Jurkat, Clone E6-1 (cell line): ENCODE results near the gene WAC.
A peak's percentile ranks its signal among the peaks of the same experiment; 100 is the strongest.
"Not testable (repeated sequence)": the region's sequence is repeated elsewhere in the genome, so short reads cannot be mapped to it uniquely, and the experiment has no call there.

Experiments
- DNase-seq: peaks from one replicate; pipeline ENCODE4 v3.0.0-alpha.2; 2011; ENCODE audit warnings: low read depth, low spot score
- H3K4me3 ChIP-seq: 2 replicates; pipeline ENCODE4 v1.5.1; 2011; ENCODE audit warnings: mild to moderate bottlenecking, low read length, control low read depth, moderate library complexity

WAC gene

GRCh38 chr10:28638392-28638791 is 105.5 kb downstream of the WAC start:
- DNase-seq: no peak
- H3K4me3 ChIP-seq: no peak overlapping the region

DNA sequence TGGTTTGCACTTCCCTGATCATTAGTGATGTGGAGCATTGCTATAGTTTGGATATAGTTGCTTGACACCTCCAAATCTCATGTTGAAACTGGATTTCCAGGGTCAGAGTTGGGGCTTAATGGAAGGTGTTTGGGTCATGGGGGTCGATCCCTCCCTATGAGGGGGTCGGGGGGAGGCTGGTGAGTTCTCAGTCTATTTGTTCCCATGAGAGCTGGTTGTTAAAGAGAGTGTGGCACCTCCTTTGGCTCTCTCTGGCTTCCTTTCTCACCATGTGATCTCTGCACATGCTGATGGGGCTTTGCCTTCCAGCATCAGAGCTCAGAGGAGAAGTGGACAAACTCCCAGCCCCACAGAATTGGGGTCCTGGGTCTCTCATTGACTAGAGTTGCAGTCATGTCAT is 107.6 kb downstream of the WAC start:
- no peak overlapping the region for H3K4me3 ChIP-seq
- no peak for DNase-seq

DNA sequence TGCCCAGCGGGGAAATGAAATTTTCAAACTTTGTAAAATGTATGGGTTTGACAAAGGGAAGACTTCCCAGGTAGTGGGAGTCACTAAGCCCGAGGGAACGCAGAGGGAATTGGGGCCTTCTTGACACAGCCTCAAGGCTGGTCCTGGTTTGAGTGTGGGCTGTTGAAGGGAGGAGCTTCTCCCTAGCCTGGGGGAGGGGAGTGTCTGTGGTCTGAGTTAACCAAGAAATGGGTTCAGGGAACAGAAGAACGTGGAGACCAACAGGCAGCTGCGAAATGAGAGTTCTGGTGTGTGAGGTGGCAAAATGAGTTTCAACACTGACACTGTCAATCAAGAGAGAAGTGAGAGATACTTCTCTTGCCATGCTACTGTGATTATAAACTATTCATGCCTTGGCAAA is 111.7 kb downstream of the WAC start:
- DNase-seq: peak; percentile 38
- H3K4me3 ChIP-seq: no peak overlapping the region

DNA sequence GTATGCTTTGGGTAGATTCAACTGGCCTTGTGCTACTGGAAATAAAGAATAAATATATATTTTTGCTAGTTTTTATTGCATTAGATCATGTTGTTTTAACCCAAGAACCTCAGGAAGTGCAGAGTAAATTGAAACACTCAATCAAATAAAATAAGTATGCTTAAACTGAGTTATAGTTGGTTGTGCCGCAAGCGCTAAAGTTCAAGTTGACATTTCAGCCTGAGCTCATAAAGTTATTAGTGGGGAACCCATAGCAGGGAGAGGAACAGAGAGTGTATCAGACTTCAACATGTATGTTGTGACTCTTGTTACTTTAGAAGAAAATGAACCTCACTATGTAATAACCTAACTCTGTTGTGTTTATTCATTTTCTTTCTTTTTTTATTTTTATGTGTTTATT is 119.2 kb downstream of the WAC start:
- H3K4me3 ChIP-seq: no peak overlapping the region
- no peak for DNase-seq

GRCh38 chr10:28652703-28653102 is 119.8 kb downstream of the WAC start:
- DNase-seq: no peak
- H3K4me3 ChIP-seq: no peak overlapping the region

- DNase-seq, H3K4me3 ChIP-seq: not testable (repeated sequence)
Measured at GRCh38 chr10:28658824-28659223, 125.9 kb downstream of the WAC start.

- DNase-seq: no peak
- no peak overlapping the region for H3K4me3 ChIP-seq
Measured at GRCh38 chr10:28661035-28661434, 128.1 kb downstream of the WAC start.

DNA sequence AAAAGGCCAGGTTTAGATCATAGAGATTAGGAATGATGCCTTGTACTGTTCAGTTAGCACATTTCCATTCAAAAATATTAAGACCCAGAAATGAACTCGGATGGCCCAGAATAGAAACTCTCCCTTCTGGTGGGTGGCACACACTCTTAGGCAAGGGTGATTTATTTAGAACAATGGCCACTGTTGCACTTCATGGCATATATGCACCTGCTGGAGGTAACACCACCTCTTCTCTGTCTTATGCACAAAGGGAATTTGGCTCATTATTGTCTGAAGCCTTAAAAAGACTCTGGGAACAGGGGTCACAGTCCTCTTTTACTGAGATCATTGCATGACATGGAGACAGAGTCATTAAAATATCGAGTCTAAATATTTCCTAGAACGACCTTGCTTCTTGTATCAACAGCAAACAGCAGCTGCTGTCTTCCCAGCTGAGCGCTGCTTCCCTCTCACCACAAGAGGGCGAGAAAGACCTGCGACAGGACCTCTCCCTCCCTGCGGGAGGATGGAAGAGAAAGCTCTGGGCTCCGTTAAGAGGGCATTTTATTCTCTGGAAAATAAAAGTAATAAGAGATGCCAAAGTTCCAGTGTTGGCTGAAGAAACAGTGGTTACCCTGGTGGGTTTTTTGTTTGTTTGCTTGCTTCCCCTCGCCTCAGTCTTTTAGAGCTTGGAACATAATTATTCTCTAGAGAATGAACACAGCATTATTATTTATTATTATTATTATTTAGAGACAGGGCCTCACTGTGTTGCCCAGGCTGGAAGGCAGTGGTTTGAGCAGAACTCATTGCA is 130.9 kb downstream of the WAC start:
- no peak overlapping the region for H3K4me3 ChIP-seq
- peak; percentile 59 for DNase-seq

DNA sequence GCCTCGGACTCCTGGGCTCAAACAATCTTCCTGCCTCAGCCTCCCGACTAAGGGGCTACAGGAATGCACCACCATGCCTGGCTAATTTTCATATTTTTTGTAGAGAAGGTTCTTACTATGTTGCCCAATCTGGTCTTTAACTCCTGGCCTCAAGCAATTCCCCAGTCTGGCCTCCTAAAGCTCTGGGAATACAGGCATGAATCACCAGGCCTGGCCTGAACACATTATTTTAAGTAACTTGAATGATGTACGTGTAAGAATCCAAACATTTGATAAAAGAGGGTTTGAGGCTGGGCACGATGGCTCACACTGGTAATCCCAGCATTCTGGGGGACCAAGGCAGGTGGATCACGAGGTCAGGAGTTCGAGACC is 131.4 kb downstream of the WAC start:
- H3K4me3 ChIP-seq: no peak overlapping the region
- DNase-seq: no peak

- no peak for DNase-seq
- no peak overlapping the region for H3K4me3 ChIP-seq
Measured at GRCh38 chr10:28666751-28667467, 134.0 kb downstream of the WAC start.

- no peak for DNase-seq
- peak overlapping the region; percentile 33 for H3K4me3 ChIP-seq
Measured at GRCh38 chr10:28668363-28669226, 135.7 kb downstream of the WAC start.

GRCh38 chr10:28669227-28670173 is 136.6 kb downstream of the WAC start:
- peak overlapping the region; percentile 33; the same call in 1 of the 2 replicates for H3K4me3 ChIP-seq
- DNase-seq: no peak
